GM20000 (cell line): ENCODE data around the gene SLC6A6.

Experiments used
- DNase-seq: peaks from one replicate; pipeline ENCODE4 v3.0.0; 2012; ENCODE audit warnings: low spot score
- CTCF ChIP-seq: IDR thresholded peaks from 2 replicates; pipeline ENCODE4 v1.5.1; 2012; ENCODE audit warnings: mild to moderate bottlenecking, control low read depth; ENCODE audit errors: extremely low read depth, missing control alignments

Gene SLC6A6

GRCh38 chr3:14402304-14402811 lies at the start of gene SLC6A6:
SLC6A6 (plus strand) TSS chr3:14402606; CDS start chr3:14443635, 41,029 bp downstream.
- TF ChIP-seq CTCF, result peak; percentile 48
- DNase-seq, result peak; percentile 97

GRCh38 chr3:14353502-14353901 lies 48.9 kb upstream of the SLC6A6 start:
- no peak for DNase-seq

GRCh38 chr3:14357463-14357862 lies 44.9 kb upstream of the SLC6A6 start:
- DNase-seq, result no peak
- TF ChIP-seq CTCF, result no peak

More at GRCh38 chr3:14353502-14353901, 48.9 kb upstream of the SLC6A6 start:
- TF ChIP-seq CTCF, result no peak

- no peak for TF ChIP-seq CTCF
- DNase-seq, result no peak
These were observed 43.8 kb upstream of the SLC6A6 start for GRCh38 chr3:14358426-14359211.

GRCh38 chr3:14359348-14359747 lies 43.1 kb upstream of the SLC6A6 start:
- DNase-seq, result no peak
- no peak for TF ChIP-seq CTCF

- TF ChIP-seq CTCF, result no peak
- DNase-seq, result no peak
These were observed 42.1 kb upstream of the SLC6A6 start for GRCh38 chr3:14360123-14360881.
